Natural killer cell (primary cell): ENCODE results near the gene HIRA. TPM values are rescaled to one million over a fixed set of nuclear protein-coding genes. Genes with fewer than 3 reads are reported as not detected.
"Not testable (repeated sequence)": the region's sequence is repeated elsewhere in the genome, so short reads cannot be mapped to it uniquely, and the experiment has no call there.

Experiments
- ATAC-seq, 3 donors: fragments of 150-1000 bp in 2 of 3; fragments of 200-7000 bp in 1 of 3; cut with Tn5 transposase; 1 replicate in 1 of 3; 2 replicates in 2 of 3; pipeline ENCODE4 v1.10.0; 2021; ENCODE audit warnings: mild to moderate bottlenecking in 2 of 3, moderate library complexity in 2 of 3
- DNase-seq, 2 donors: peaks; one replicate each; pipeline versions ENCODE4 v3.0.0 to v3.0.0-alpha.2; 2013 to 2021; ENCODE audit warnings: mixed read lengths in 1 of 2
- H3K27ac ChIP-seq: one replicate; pipeline ENCODE4 v1.5.1; 2013; ENCODE audit warnings: mild to moderate bottlenecking, low read length
- H3K27me3 ChIP-seq: one replicate; pipeline ENCODE4 v1.6.1; 2013; ENCODE audit warnings: low read length; ENCODE audit not compliant: control insufficient read depth, insufficient read depth
- H3K36me3 ChIP-seq: one replicate; pipeline ENCODE4 v1.6.1; 2013; ENCODE audit warnings: low read length; ENCODE audit not compliant: control insufficient read depth, insufficient read depth
- H3K4me1 ChIP-seq: one replicate; pipeline ENCODE4 v1.6.1; 2013; ENCODE audit warnings: low read length; ENCODE audit not compliant: control insufficient read depth, insufficient read depth
- H3K4me3 ChIP-seq: one replicate; pipeline ENCODE4 v1.5.1; 2013; ENCODE audit warnings: low read length
- H3K9me3 ChIP-seq: one replicate; pipeline ENCODE4 v1.6.1; 2013; ENCODE audit warnings: low read length; ENCODE audit not compliant: control insufficient read depth, insufficient read depth
- H3K27ac Mint-ChIP-seq, 2 donors: one replicate each; pipeline ENCODE4 v1.8.0; 2022; ENCODE audit warnings: mild to moderate bottlenecking in 2 of 2, mixed read lengths in 2 of 2, moderate library complexity in 1 of 2
- H3K27me3 Mint-ChIP-seq, 2 donors: one replicate each; pipeline ENCODE4 v1.8.0; 2022; ENCODE audit warnings: low read depth in 2 of 2, mixed read lengths in 2 of 2
- H3K36me3 Mint-ChIP-seq: one replicate; pipeline ENCODE4 v1.8.0; 2022; ENCODE audit warnings: mixed read lengths
- H3K4me1 Mint-ChIP-seq, 2 donors: one replicate each; pipeline ENCODE4 v1.8.0; 2022; ENCODE audit warnings: mixed read lengths in 2 of 2
- H3K4me3 Mint-ChIP-seq: one replicate; pipeline ENCODE4 v1.8.0; 2022; ENCODE audit warnings: mild to moderate bottlenecking, moderate library complexity, mixed read lengths
- H3K9me3 Mint-ChIP-seq, 2 donors: one replicate each; pipeline ENCODE4 v1.8.0; 2022; ENCODE audit warnings: mixed read lengths in 2 of 2
- CTCF ChIP-seq: fragments of 200-600 bp; IDR thresholded peaks from one replicate; pipeline ENCODE4 v1.8.0; 2022; ENCODE audit warnings: antibody characterized with exemption
- WGBS: methylation state at CpG from one replicate; pipeline ENCODE4 v1.1.7; 2013; ENCODE audit warnings: missing lambda C conversion rate; ENCODE audit not compliant: insufficient coverage; 5-methylcytosine and 5-hydroxymethylcytosine counted together
- intact Hi-C: fragments of 100-400 bp; cut with micrococcal nuclease; formaldehyde crosslinking; loops from one replicate; pipeline ENCODE4 v1.14.2; 2022
- total RNA-seq, 4 donors: library from RNA; stranded (reverse); fragments of 120-200 nt in 1 of 4; gene quantifications; one replicate each; pipeline versions ENCODE4 v1.2.3 to v1.2.4, GENCODE V29; 2013 to 2022

HIRA gene
- total RNA-seq, 3 donors from 2014 or later (not counting 1 experiment from before 2014, with no cell fraction given), result 49.6 to 75.9 (median 50.9) TPM

GRCh38 chr22:19325296-19325948, 106.1 kb downstream of the HIRA start:
- Histone ChIP-seq H3K4me1 (no peaks in the 10 kb centered on the region), H3K4me3 (no peak overlapping the region), H3K27ac (no peak overlapping the region), H3K27me3 (no peaks in the 10 kb centered on the region), H3K36me3 (peaks cover 11% of the 10 kb centered on the region), H3K9me3 (peaks cover 4% of the 10 kb centered on the region)
- Mint-ChIP-seq H3K4me1 (peaks cover 0 to 5% of the 10 kb centered on the region in 2 donors), H3K4me3 (no peak overlapping the region), H3K36me3 (no peaks in the 10 kb centered on the region), H3K27ac (no peak overlapping the region), H3K27me3 (no peaks in the 10 kb centered on the region), H3K9me3 (peaks cover 0 to 4% of the 10 kb centered on the region in 2 donors)
- DNase-seq (no peak), ATAC-seq (no peak)
- intact Hi-C loops, result no loop called here
- no peak for TF ChIP-seq CTCF
- WGBS, result 81% methylated on average over 2 of the region's 5 CpGs

- H3K27me3 ChIP-seq, H3K4me3 Mint-ChIP-seq, H3K4me3 ChIP-seq, H3K36me3 ChIP-seq, H3K4me1 ChIP-seq, H3K27ac Mint-ChIP-seq, intact Hi-C loops, H3K27me3 Mint-ChIP-seq, H3K4me1 Mint-ChIP-seq, H3K27ac ChIP-seq, ATAC-seq, H3K9me3 ChIP-seq, H3K9me3 Mint-ChIP-seq, DNase-seq, H3K36me3 Mint-ChIP-seq: not testable (repeated sequence)
- WGBS, result 87% methylated on average over 6 of the region's 6 CpGs
These were observed 108.1 kb downstream of the HIRA start for GRCh38 chr22:19323420-19323819.

GRCh38 chr22:19321757-19322156, 109.8 kb downstream of the HIRA start:
- H3K9me3 Mint-ChIP-seq, result peaks cover under 1 to 11% of the 10 kb centered on the region in 2 donors
- no peak overlapping the region for H3K27ac Mint-ChIP-seq
- Histone ChIP-seq H3K9me3 (peaks cover 10% of the 10 kb centered on the region), H3K27ac (no peak overlapping the region), H3K36me3 (no peaks in the 10 kb centered on the region), H3K27me3 (no peaks in the 10 kb centered on the region), H3K4me1 (no peaks in the 10 kb centered on the region), H3K4me3 (no peak overlapping the region)
- no peaks in the 10 kb centered on the region for H3K27me3 Mint-ChIP-seq
- TF ChIP-seq CTCF, result no peak
- intact Hi-C loops, result no loop called here
- H3K4me1 Mint-ChIP-seq, result peaks cover 0 to 5% of the 10 kb centered on the region in 2 donors
- WGBS, result 100% methylated on average over 1 of the region's 2 CpGs
- no peak overlapping the region for H3K4me3 Mint-ChIP-seq
- DNase-seq (no peak), ATAC-seq (no peak)
- H3K36me3 Mint-ChIP-seq, result peaks cover 10% of the 10 kb centered on the region

GRCh38 chr22:19320136-19320535, 111.4 kb downstream of the HIRA start:
- H3K27me3 ChIP-seq, H3K4me1 Mint-ChIP-seq, H3K36me3 ChIP-seq, H3K27me3 Mint-ChIP-seq, H3K4me3 ChIP-seq, H3K36me3 Mint-ChIP-seq, DNase-seq, H3K4me1 ChIP-seq, H3K27ac ChIP-seq, ATAC-seq, intact Hi-C loops, H3K4me3 Mint-ChIP-seq, H3K27ac Mint-ChIP-seq: not testable (repeated sequence)
- H3K9me3 Mint-ChIP-seq, result peaks cover 3 to 12% of the 10 kb centered on the region in 2 donors
- WGBS, result 94% methylated on average over 8 of the region's 8 CpGs
- peaks cover 21% of the 10 kb centered on the region for H3K9me3 ChIP-seq
